GM12873 (cell line): Measurements from ENCODE around the gene PRKD2.

Experiments
- CTCF ChIP-seq: IDR thresholded peaks from 2 replicates; pipeline ENCODE4 v1.5.1; 2012; ENCODE audit warnings: low read depth, mild to moderate bottlenecking, moderate library complexity, low read length, control low read depth; ENCODE audit not compliant: insufficient read depth; ENCODE audit errors: missing control alignments

PRKD2 gene

GRCh38 chr19:46678110-46678732, 38.7 kb downstream of the PRKD2 start:
- TF ChIP-seq CTCF = no peak

- no peak for TF ChIP-seq CTCF
These were observed 42.3 kb downstream of the PRKD2 start for GRCh38 chr19:46674416-46675178.

GRCh38 chr19:46670813-46671212, 46.1 kb downstream of the PRKD2 start:
- TF ChIP-seq CTCF = no peak

- no peak for TF ChIP-seq CTCF
These were observed 48.3 kb downstream of the PRKD2 start for GRCh38 chr19:46668662-46669061.

- TF ChIP-seq CTCF = no peak
These were observed 51.8 kb downstream of the PRKD2 start for GRCh38 chr19:46665072-46665471.

- peak; percentile 93 for TF ChIP-seq CTCF
These were observed 55.0 kb downstream of the PRKD2 start for GRCh38 chr19:46661735-46662592.
